Esophagus muscularis mucosa (tissue), 4 donors: ENCODE results near the gene CTIF. TPM values are rescaled to one million over a fixed set of nuclear protein-coding genes. Genes with fewer than 3 reads are reported as not detected.

ENCODE experiments used
- DNase-seq: peaks from one replicate; pipeline ENCODE4 v3.0.0-alpha.2; 2017; ENCODE audit errors: extremely low spot score
- H3K27ac ChIP-seq, 4 donors: fragments of 200-600 bp; sonication (generic); replicated peaks in 1 of 4; 1 replicate in 3 of 4; 2 replicates in 1 of 4; pipeline ENCODE4 v1.5.1; 2016 to 2019; ENCODE audit warnings: mild to moderate bottlenecking in 1 of 4
- H3K27me3 ChIP-seq, 4 donors: fragments of 200-600 bp; sonication (generic); one replicate each; pipeline versions ENCODE4 v1.5.1 to v1.6.0; 2016 to 2019
- H3K36me3 ChIP-seq, 4 donors: fragments of 200-600 bp; sonication (generic); one replicate each; pipeline ENCODE4 v1.5.1; 2016 to 2019
- H3K4me1 ChIP-seq, 4 donors: fragments of 200-600 bp; sonication (generic); one replicate each; pipeline ENCODE4 v1.5.1; 2016 to 2019
- H3K4me3 ChIP-seq, 4 donors: fragments of 200-600 bp; sonication (generic); 1 replicate in 2 of 4; 2 replicates in 2 of 4; pipeline ENCODE4 v1.5.1; 2016 to 2019; ENCODE audit warnings: mild to moderate bottlenecking in 4 of 4, moderate library complexity in 1 of 4
- H3K9me3 ChIP-seq, 4 donors: fragments of 200-600 bp; sonication (generic); 1 replicate in 3 of 4; 2 replicates in 1 of 4; pipeline ENCODE4 v1.5.1; 2016 to 2019
- CTCF ChIP-seq, 3 experiments: fragments of 200-600 bp in 2 of 3; fragments of 450-650 bp in 1 of 3; sonication (generic) in 2 of 3; IDR thresholded peaks; one replicate each; pipeline ENCODE4 v1.5.1; 2017 to 2019; ENCODE audit warnings: antibody characterized with exemption in 3 of 3, mild to moderate bottlenecking in 2 of 3, moderate library complexity in 1 of 3
- EP300 ChIP-seq: sonication (generic); formaldehyde crosslinking; IDR thresholded peaks from one replicate; pipeline ENCODE4 v1.6.1; 2017; ENCODE audit warnings: antibody characterized with exemption
- POLR2A ChIP-seq: fragments of 450-650 bp; IDR thresholded peaks from one replicate; pipeline ENCODE4 v1.6.1; 2017; ENCODE audit warnings: antibody characterized with exemption, moderate library complexity, mild to moderate bottlenecking, low read depth
- POLR2AphosphoS5 ChIP-seq, 2 donors: sonication (generic); formaldehyde crosslinking; IDR thresholded peaks; one replicate each; pipeline ENCODE4 v1.6.1; 2017; ENCODE audit warnings: antibody characterized with exemption in 2 of 2
- WGBS: methylation state at CpG from one replicate; pipeline ENCODE4 v1.1.5; 2018; 5-methylcytosine and 5-hydroxymethylcytosine counted together
- intact Hi-C: fragments of 100-400 bp; cut with DNase I; formaldehyde crosslinking; loops from one replicate; pipeline ENCODE4 v1.15.1; 2023
- total RNA-seq, 4 donors: library from RNA; depleted of rRNA; stranded (reverse); fragments of >200 nt; gene quantifications; one replicate each; pipeline versions ENCODE4 v1.1.0 to v1.2.1, GENCODE V29; 2016

CTIF gene
- total RNA-seq, 4 donors from 2014 or later = 63.1 to 137 (median 87.7) TPM

DNA sequence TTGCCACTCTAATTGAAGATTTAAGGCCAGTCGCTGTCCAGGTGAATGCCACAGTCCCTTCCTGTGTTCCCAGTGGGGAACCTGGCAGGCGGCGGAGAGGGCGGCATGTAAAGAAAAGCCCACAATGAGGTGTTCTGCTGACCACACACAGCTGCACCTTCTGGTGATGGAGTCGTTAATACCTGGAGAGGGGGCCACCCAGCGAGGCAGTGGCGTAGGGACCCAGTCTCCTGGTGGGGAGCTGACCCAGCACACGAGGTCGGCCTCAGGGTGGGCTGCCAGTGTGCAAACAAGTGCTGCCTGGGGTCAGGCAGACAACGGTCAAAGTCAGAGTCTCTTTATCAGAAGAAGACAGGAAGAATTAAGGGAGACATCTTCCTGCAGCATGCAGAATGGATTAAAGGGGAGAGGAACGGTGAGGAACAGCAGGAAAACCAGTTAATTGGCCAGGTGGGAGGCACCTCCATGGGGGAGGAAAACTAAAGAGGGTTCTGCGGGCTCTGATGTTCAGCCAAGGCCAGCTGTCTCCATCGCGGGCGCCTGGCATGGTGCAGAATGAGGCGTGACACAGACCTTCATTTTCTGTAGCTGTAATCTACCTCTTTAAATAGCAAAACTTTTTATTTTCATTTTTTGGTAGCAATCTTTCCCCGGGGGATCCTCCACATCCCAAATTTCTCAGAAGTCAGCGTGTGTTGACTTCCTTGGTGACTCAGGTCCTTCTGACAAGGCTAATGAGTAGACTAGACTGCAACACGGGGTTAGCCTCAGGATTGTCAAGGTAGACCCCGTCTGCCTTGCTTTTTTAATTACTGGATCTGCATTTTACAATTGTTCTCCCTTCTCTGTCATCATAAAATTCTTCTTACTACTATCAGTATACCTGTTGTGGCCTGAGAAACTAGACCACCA, 333.7 kb downstream of the CTIF start:
- no peaks in the 10 kb centered on the region for H3K36me3 ChIP-seq
- peaks cover 0 to 10% (median 7%) of the 10 kb centered on the region in 4 donors for H3K4me1 ChIP-seq
- H3K4me3 ChIP-seq = no peak overlapping the region
- no peak overlapping the region for H3K27ac ChIP-seq
- WGBS = 90% methylated on average over 20 of the region's 20 CpGs
- TF ChIP-seq POLR2AphosphoS5 (IDR thresholded peaks at IDR 0.05) (no peak), POLR2A (no peak), CTCF (IDR thresholded peaks at IDR 0.05) (no peak)
- H3K9me3 ChIP-seq = no peaks in the 10 kb centered on the region
- DNase-seq = no peak
- H3K27me3 ChIP-seq = no peaks in the 10 kb centered on the region
- intact Hi-C loops = no loop called here

GRCh38 chr18:48874233-48874632, 335.4 kb downstream of the CTIF start:
- no peak overlapping the region for H3K4me3 ChIP-seq
- DNase-seq = no peak
- 90% methylated on average over 5 of the region's 5 CpGs for WGBS
- no peaks in the 10 kb centered on the region for H3K9me3 ChIP-seq
- H3K27ac ChIP-seq = no peak overlapping the region
- intact Hi-C loops = no loop called here
- peaks cover 0 to 11% (median 9%) of the 10 kb centered on the region in 4 donors for H3K4me1 ChIP-seq
- H3K27me3 ChIP-seq = no peaks in the 10 kb centered on the region
- TF ChIP-seq POLR2AphosphoS5 (IDR thresholded peaks at IDR 0.05) (no peak), CTCF (IDR thresholded peaks at IDR 0.05) (no peak), POLR2A (no peak), EP300 (no peak)
- no peaks in the 10 kb centered on the region for H3K36me3 ChIP-seq

DNA sequence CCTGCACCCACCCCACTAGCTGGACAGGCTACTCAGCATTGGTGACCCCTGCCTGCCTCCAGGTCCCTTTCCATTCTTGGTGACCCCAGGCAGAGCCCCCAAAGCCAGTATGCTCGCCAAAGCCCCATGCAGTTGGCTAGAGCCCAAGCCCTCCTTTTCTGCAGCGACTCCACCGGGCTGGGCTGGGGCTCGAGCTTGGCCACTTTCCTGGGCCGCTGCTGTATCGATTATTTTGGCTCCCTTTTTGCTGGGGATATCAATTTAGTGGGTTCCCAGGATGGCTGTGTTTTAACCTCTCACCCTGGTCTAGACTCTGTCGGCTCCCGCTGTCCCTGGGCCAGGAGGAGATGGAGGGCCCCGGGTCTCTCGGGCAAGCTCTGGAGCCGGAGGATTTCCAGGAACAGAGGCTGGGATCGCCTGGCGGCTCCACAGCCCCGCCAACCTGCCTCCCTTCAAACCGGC, 335.9 kb downstream of the CTIF start:
- intact Hi-C loops = no loop called here
- no peaks in the 10 kb centered on the region for H3K9me3 ChIP-seq
- no peak overlapping the region for H3K27ac ChIP-seq
- H3K4me1 ChIP-seq = peaks cover 0 to 11% (median 9%) of the 10 kb centered on the region in 4 donors
- 97% methylated on average over 14 of the region's 15 CpGs for WGBS
- H3K4me3 ChIP-seq = no peak overlapping the region
- no peak for DNase-seq
- no peaks in the 10 kb centered on the region for H3K27me3 ChIP-seq
- TF ChIP-seq CTCF (IDR thresholded peaks at IDR 0.05) (no peak), POLR2AphosphoS5 (IDR thresholded peaks at IDR 0.05) (no peak), POLR2A (no peak), EP300 (no peak)
- no peaks in the 10 kb centered on the region for H3K36me3 ChIP-seq

- H3K27me3 ChIP-seq = no peaks in the 10 kb centered on the region
- H3K9me3 ChIP-seq = no peaks in the 10 kb centered on the region
- TF ChIP-seq POLR2A = no peak
- H3K36me3 ChIP-seq = no peaks in the 10 kb centered on the region
- 94% methylated on average over 13 of the region's 18 CpGs for WGBS
- H3K4me1 ChIP-seq = peaks cover 0 to 11% (median 9%) of the 10 kb centered on the region in 4 donors
- H3K27ac ChIP-seq = no peak overlapping the region
- H3K4me3 ChIP-seq = no peak overlapping the region
- intact Hi-C loops = no loop called here
- DNase-seq = no peak
Measured at GRCh38 chr18:48875314-48875941, 336.6 kb downstream of the CTIF start.

GRCh38 chr18:48875942-48876511, 337.2 kb downstream of the CTIF start:
- DNase-seq = no peak
- 89% methylated on average over 12 of the region's 15 CpGs for WGBS
- H3K4me1 ChIP-seq = peaks cover 0 to 11% (median 9%) of the 10 kb centered on the region in 4 donors
- no peaks in the 10 kb centered on the region for H3K27me3 ChIP-seq
- H3K4me3 ChIP-seq = no peak overlapping the region
- TF ChIP-seq POLR2AphosphoS5 (IDR thresholded peaks at IDR 0.05) = no peak
- no peak for TF ChIP-seq EP300
- TF ChIP-seq POLR2A = no peak
- TF ChIP-seq CTCF (IDR thresholded peaks at IDR 0.05) = no peak
- intact Hi-C loops = no loop called here
- no peaks in the 10 kb centered on the region for H3K9me3 ChIP-seq
- no peaks in the 10 kb centered on the region for H3K36me3 ChIP-seq
- no peak overlapping the region for H3K27ac ChIP-seq
